GM18507 (cell line): ENCODE measurements around the gene SAP25.

Experiments used
- DNase-seq: peaks from one replicate; pipeline ENCODE4 v3.0.0; 2011; ENCODE audit warnings: low read depth; ENCODE audit not compliant: insufficient read length; ENCODE audit errors: extremely low spot score
- FAIRE-seq: peaks from 2 replicates; lab custom pipeline; 2011; peaks lifted over from hg19 to GRCh38; lab: Jason Lieb, UNC

Gene SAP25

GRCh38 chr7:100578246-100579183, 4.8 kb upstream of the SAP25 start:
- FAIRE-seq, result no peak
- DNase-seq, result no peak

- FAIRE-seq (no peak), DNase-seq (no peak)
Observed at GRCh38 chr7:100577507-100577906, 3.8 kb upstream of the SAP25 start.

DNA sequence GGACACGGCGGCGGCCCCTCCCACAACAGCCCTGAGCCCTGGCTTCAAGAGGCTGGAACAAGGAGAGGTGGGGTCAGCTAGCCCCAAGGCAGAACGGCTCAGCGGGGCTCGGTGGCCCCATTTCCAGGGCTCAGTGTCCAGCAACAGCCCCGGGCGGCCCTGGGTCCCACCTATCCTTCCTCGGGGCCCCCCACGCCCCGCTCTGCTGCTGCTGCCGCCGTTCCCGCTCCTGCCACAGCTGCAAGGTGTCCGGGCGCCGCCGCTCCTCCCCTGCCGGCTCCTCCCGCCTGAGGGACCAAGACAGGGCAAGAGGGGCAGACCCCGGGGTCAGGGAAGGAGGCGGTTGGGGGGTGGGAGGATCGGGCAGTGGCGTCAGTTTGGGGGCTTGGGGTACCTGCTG, 3.4 kb upstream of the SAP25 start:
- DNase-seq (no peak), FAIRE-seq (no peak)

DNA sequence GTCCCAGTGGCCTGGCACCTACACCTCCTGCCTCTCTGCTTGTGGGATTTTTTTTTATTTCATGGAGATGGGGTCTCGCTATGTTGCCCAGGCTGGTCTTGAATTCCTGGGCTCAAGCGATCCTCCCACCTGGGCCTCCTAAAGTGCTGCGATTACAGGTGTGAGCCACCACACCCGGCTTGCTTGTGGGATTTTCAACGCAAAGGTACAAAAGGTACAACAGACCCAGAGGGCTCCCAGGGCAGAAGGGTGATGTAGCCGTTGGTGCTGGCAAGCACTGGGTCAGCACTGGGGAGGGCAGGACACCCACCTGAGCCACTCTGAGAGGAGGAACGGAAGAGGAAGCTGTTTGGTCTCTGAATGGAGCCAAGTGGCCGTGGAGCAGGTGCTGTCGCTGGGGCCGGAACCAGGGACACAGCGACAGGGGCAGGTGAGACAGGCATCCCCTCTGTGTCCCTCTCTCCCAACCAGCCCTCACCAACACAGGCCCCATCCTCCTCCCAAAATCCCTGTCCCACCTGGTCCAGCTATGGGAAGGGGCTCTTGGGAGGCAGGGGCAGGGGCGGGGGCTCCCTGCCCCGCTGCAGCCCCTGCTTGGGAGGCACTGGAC, 2.8 kb upstream of the SAP25 start:
- no peak for DNase-seq
- no peak for FAIRE-seq

GRCh38 chr7:100575746-100576383, 2.2 kb upstream of the SAP25 start:
- no peak for DNase-seq
- no peak for FAIRE-seq

DNA sequence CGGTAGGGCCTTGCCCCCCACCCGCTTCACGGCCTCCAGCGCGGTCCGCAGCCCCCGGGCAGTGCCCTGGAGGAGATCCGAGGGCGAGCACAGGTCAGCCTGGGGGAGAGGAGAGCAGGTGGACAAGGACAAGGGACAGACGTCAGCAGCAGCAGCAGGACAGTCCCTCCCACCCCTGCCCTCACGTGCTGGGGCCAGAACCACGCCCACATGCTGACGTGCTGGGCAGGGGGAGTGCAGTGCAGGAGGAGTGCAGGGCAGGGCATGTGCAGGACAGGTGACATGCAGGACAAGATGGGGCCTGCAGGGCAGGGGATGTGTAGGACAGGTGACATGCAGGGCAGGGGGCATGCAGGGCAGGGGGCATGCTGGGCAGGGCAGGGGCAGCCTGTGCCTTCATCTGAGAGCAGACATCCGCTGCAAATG, 1.5 kb upstream of the SAP25 start:
- DNase-seq, result no peak
- FAIRE-seq, result no peak

GRCh38 chr7:100574362-100575205, 884 bp upstream of the SAP25 start:
- FAIRE-seq, result no peak
- DNase-seq, result no peak

DNA sequence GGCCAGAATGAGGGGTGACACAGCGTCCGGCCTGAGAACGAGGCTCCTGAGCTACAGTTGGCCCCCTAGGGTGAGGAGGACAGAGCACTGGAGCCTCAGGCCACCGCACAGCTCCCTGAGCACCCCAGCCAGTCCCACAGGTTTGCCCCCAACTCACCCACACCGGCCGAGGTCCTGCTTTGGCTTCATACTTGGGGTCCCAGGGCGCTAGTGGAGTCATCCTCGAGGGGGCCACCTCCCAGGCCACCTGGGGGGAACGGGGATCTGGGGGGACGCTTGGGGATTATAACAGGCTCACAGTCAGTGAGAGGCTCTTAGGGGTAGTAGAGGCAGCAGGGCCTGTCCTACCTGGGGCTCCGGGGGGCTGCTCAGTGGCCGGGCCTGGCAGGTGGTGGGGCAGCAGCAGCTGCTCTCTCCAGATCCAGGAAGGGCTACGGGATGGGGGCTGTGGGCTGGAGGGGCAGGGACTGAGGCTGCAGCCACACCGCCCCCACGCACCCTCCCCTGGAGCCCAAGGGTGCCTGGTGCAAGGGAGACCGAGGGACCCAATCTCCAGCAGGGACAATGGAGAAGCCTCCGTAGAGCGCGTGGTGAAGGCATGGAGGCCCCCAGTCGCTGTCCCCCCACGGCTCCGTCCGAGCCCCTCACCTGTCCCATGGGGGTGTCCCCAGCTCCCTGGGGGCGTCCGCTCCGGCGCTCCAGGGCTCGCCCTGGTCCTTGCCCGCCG, 588 bp downstream of the SAP25 start:
- no peak for FAIRE-seq
- no peak for DNase-seq

GRCh38 chr7:100572281-100572948, 1.3 kb downstream of the SAP25 start:
- no peak for DNase-seq
- no peak for FAIRE-seq

DNA sequence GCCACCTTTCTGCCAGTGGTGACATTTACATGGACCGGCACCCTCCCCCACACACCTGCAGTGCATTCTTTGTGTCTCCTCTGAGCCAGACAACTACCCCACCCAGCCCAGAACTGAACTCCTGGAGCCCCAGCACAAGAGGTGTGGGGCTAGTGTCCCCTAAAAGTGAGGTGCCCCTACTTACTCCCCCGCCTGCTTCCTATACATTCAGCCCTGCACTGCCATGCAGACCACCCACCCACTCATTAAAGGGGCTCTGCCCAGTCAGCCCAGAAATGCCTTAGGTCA, 1.9 kb downstream of the SAP25 start:
- DNase-seq (no peak), FAIRE-seq (no peak)

DNA sequence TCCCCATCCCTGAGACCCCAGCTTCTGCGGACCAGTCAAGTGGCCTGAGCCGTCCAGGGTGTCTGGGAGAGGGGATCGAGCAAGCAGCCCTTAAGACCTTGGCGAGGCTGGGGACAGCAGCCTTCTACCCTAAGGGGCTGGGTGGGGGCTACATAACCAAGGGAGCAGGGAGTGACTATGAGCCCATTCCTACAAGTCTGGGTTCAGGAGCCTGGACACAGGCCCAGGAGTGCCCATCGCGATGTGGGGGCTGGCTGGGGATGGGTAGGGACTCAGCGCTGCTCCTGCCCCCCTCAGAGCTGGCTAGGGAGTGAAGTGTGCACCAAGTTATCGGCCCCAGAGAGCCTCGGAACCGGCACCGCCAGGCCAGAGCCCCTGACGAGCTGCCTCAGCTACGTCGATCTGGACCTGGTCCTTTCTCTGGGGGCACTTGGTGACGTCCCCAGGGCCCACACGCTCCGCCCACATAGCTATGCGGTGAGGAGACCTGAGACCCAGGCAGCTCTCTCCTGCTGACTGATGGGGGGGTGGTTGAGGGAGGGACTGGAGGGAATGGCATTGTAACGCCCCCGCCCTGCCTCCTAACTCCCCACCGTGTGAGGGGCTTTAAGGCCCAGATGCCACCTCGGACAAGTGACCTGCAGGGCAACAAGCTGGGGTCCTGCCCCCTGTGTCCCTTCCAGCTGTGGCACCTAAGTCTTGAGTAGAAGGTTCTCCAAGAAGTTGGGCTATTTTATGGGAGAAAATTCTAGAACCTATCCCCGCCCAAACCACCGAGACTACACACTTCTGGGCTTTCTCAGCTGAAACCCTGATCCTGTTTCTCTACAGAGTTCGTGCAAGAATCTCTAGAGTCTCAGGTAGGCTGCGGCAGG, 2.5 kb downstream of the SAP25 start:
- DNase-seq (no peak), FAIRE-seq (no peak)

DNA sequence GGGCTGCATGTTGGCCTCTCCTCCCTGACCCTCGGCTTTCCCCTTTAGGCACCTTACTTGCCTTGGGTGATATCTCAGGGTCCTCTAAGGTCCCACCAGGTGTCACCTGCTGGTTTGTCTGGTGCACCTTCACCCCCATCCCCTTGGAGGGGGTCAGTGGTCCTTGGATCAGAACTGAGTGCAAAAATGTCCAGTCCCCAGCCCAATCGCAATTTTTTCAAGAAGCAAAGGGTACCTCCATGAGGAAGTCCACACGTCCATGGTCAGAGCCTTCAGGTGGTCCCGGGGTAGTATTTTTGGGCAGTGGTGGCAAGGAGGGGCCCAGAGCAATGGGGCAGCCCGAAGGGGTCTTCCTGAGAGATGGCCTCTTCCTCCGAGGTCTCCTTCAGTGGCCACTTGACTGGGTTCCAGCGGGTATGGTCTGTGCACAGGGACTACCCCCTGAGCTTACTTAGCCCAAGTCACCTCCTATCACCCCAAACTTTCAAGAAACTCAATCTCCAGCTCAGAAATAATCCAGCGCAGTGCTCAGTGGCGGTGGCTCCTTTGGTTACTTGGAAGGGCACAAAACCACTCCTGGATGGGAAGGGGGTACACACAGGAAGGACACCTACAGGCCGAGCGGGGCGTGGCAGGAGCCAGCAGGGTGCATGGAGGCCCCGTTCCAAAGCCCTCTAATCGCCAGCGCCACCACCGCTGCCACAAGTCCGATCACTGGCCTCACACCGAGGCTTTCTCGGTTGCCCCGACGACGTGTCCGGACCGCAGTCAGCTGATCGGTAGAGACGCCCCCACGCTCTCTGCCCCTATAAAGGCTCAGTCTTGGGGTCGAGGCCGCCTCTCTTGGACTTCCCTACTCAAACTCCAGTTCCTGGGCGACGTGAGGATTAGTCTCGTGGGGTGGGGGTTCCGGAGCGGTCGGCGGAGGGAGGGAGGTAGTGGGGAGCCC, 4.5 kb downstream of the SAP25 start:
- FAIRE-seq (peak; percentile 74), DNase-seq (no peak)

DNA sequence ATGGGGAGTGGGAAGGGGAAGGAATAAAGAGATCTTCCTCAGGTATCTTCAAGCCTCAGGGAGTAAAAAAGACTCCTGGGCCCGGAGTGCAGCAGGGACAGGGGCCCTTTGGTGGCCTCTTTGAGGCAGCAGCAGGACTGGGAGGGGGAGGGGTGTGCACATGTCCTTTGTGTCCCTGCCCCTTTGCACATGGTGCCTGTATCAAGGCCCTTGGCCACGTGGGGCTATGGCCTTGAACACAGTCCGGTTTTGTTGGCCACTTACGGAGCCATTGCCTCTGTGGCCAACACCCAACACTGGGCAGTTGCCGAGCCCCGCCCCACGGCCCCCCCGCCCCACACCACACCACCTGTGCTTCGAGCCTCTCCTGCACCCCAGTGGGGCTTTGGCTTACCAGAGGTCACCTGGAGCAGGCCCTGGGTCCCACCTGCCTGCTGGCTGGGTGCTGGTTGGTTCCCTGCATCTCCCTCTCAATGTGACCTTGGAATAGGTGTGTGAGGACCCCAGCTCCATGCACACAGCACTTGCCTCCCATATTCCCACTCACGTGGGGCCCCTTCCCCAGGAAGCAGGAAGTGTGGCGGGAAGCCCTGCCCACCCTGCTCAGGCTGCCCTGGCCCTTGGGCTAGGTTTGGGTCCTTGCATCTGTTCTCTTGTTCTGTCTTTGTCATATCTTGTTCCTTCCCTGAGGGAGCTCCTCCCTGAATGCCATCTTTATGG, 5.4 kb downstream of the SAP25 start:
- DNase-seq, result no peak
- peak; percentile 21 for FAIRE-seq

DNA sequence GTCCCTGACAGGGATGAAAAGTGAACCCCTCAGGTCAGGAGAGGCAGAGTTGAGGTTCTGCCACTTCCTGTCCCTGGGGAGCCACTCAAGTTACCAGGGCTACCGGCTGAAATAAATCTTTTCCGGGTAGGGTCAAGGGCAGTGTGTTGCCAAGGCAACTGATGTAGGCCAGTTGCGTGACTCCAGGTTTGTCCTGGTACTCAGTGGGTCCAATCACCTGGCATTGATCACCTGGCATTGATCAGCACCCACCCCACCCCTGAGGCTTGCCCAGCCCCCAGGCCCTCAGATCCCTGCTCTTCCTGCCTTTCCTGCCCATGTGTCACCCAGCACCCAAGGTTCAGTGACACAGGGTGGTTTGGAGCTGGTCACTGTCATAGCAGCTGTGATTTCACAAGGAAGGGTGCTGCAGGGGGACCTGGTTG, 5.9 kb downstream of the SAP25 start:
- FAIRE-seq (no peak), DNase-seq (no peak)

GRCh38 chr7:100567031-100567730, 6.5 kb downstream of the SAP25 start:
- no peak for DNase-seq

More at GRCh38 chr7:100567031-100567730, 6.5 kb downstream of the SAP25 start:
- no peak for FAIRE-seq
